GM19238 (cell line): ENCODE data around the gene FAM171A1.

Experiments used
- DNase-seq: peaks from one replicate; pipeline ENCODE4 v3.0.0; 2011; ENCODE audit warnings: low spot score; ENCODE audit not compliant: insufficient read length

The FAM171A1 gene

DNA sequence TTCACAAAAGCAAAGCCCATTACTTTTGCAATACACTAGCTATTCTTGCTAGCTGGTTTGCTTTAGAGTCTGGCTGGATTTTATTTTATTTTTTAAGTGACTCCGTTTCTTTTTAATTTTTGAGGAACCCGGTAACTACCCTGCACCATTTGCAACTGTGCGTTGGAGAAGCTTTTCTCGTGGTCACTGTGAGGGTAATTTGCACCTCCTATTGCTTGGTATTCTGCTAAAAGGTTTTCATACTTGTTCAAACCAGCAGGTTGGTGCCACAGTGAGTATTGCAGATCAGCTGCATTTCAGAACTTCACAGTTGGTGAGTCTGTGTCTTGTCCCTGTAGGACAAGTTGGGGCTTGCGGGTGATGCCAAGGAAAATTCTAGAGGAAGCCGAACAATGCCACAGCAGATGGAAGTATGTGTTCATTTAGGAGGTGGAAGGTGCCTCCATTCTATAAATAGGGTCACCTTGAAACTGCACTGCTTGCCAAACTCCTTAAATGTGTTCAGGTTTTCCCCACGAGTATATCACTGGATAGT is 198.7 kb downstream of the FAM171A1 start:
- DNase-seq, result no peak

DNA sequence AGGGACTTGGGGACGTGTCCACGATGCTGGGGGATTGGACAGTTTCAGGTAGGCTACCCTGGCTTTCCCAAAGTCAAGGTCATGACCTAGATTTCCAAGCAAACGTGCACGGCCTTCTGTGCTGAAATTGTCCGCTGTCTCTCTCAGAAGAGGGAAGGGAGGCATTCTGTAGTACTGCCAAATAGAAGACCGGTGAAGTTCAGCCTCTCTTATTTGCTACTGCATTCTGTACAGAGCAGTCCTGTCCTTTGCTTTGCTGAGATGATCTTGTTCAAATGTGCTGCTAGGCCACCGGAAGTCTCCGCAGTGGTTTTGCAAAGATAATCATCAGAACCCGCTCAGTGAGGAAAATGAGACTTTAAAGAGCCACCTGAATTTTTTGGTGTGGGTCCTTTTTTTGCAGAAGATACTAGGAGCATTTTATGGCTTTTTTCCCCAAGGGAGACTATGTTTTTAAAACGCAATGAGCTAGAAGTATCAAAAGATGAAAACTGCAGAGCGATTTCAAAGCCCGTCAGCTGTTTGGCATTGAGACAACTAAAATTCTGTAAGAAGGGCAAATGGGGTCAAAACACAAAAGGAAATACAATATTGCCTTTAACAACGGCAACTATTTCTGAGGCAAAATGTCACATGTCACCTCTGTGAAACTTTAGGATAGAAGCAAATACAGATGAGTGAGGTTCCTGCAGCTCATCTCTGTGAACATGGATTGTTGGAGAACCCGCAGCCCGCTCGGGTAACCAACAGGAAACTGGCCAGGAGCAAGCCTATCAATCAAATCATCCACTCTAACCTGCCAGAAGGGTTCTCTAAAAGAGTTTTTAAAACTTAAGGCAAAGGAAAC is 201.3 kb downstream of the FAM171A1 start:
- no peak for DNase-seq

DNA sequence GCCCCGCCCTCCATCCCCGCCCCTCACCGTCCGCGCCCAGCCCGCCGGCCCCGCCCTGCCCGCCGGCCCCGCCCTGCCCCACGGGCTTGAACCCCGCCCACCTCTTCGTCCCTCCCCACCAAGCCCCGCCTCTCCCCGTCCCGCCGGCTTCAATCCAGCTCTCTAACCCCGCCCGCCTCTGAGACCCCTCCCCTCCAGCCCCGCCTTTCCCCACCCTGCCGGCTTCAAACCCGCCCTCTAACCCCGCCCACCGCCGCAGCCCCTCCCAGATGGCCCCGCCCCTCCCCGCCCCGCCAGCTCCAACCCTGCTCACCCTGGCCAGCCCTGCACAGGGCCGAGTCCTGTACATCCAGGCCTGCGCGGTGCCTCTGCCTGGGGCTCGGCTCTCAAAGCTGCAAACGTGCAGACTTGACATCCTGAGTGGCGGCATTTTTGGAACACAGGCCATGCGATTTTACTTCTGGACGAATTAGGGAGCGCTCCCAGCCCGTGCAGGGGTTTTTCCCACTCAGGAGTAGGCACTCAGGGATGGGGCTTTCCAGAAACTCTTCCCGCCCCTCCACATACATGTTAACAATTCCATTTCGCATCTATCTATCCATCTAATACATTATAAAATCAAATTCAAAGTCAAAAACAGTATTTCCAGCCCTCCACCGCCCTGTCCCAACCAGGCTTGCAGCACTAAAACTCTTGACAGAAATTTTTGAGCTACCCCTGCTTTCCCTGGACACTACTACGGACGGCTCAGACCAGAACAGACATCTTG is 202.1 kb downstream of the FAM171A1 start:
- peak; percentile 85 for DNase-seq

DNA sequence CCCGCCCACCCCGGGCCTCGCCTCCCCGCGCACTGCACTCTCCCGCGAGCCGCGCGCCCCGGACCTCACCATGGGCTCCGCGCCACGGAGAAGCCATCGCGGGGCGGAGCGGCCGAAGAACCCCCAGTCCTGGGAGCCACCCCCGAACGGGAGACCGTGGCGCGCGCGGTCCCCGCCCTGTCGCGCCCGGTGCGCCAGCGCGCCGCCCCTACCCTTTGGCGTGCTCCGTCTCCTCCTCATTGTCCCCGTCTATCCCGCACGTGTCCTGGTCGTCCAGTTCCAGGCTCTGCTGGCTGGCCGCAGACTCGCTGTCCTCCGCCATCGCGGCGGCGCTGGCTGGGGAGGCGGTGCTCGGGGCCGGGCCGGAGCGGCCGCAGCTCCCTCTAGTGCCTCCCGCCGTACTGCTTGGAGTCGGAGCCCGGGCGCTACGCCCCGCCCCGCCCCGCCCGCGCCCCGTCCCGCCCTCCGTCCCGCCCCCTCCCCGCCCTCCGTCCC is 202.8 kb downstream of the FAM171A1 start, which contains the start of gene NMT2:
Gene NMT2 (minus strand): TSS at position 403 of the 495 bp plus-strand sequence. CDS start 81 bp downstream, at position 322.
- peak; percentile 95 for DNase-seq

DNA sequence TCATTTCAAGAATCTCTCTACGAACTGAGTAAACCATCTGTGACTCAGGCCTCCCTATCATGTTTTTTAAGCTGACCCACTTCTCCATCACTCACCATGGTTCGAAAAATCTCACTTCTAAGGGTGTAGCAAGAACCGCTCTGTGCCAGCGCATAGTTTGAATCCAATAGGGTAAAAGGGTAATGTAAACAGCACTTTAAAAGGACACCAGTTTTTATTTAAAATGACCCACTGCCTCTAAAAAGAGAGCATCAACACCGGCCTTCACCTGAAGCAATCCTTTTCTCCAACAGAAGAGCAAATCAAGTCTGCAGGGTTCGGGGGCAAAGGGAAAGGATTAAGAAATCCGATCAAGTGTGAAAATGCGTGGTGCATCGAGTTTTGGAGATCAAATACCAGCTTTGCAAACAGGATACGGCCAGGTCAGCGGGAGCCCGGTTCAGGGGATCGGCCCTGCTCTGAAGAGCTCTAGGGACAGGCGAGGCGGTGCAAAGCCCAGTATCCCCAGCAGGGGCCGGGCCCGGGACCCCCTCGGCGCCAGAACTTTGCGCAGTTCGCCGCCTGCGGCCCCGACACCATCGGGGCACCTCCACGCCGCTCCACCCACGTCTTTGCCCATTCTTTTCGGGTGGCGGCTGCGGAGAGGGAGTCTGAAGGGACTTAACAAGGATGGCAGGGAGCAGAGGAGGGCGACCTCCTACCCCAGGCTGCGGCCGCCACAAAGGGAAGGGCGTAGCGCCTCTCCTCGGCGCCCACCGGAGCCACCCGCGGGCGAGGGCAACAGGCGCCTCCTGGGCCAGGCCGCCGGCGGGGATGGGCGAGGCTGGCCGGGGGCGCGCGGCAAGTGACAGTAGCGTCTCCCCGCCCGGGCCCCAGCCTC is 203.4 kb downstream of the FAM171A1 start:
- peak; percentile 53 for DNase-seq

DNA sequence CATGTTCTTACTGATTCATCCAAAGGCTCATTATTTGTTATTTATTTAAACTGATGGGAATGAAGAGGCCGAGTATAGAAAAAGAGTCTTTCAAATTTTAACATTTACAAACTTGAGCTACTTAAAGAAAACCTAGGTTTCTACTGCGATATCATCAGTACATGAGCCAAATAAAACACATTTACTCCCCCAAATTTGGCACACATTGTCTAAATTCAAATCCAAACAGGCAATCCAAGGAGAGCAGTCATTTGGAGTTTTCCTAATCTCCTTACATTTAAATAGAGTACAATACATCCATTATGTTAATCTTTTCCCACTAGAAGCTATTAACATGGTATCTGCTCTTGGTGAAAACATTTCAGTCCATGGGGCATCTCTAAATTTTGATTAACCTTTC is 204.8 kb downstream of the FAM171A1 start:
- no peak for DNase-seq

DNA sequence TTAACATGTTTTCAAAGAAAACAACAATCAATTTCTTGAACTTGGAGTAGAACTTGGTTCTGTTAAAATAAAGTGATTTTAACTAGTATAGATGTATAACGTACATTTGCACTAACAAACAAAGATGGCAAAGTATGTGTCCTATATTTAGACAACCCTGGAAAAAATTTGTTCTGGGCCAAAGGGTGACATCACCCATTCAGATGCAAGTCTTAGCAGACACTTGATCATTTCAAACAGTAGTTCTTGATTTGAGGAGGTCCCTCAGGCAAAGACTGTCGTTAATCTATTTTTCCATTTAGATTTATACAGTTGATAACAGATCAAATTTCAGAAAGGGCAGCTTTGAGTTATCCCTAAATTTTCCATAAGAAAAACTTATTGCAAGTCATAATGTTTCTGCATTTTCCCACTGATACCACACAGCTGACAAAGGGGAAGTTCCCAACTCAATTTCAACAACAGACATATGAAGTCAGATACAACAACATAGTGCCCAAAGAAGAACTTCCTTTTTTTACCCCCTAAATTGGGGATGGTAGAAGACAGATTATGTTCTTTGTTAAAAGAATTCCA is 207.7 kb downstream of the FAM171A1 start:
- no peak for DNase-seq
